Activated CD8-positive, alpha-beta memory T cell treated with anti-CD3 and anti-CD28 coated beads, Interleukin-2, amount 50 U/mL, for 4 hours (primary cell): Measurements from ENCODE around the gene BPIFB2.
A peak's percentile ranks its signal among the peaks of the same experiment; 100 is the strongest.
"Not testable (repeated sequence)": the region's sequence is repeated elsewhere in the genome, so short reads cannot be mapped to it uniquely, and the experiment has no call there.

Experiments
- DNase-seq: peaks from one replicate; pipeline ENCODE4 v3.0.0-alpha.2; 2020

BPIFB2 gene

DNA sequence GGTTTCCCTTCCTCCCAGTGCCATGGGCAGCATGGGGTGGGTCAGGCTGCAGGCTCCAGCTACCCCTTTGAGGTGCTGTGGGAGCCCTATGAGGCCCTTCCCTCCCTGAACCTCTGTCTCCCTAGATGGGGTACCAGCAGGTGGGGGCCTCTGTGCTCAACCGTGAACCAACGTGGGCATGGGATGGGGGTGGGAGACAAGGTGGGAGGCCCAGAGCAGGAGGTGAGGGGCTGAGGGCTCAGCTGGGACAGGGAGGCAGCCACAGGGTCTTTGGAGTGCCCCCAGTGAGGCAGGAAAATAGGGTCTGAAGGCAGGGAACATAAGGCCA is 36.6 kb upstream of the BPIFB2 start:
- no peak for DNase-seq

GRCh38 chr20:32971703-32972161 is 35.8 kb upstream of the BPIFB2 start:
- DNase-seq, result no peak

GRCh38 chr20:32972181-32973076 is 35.1 kb upstream of the BPIFB2 start:
- DNase-seq, result peak; percentile 78

DNA sequence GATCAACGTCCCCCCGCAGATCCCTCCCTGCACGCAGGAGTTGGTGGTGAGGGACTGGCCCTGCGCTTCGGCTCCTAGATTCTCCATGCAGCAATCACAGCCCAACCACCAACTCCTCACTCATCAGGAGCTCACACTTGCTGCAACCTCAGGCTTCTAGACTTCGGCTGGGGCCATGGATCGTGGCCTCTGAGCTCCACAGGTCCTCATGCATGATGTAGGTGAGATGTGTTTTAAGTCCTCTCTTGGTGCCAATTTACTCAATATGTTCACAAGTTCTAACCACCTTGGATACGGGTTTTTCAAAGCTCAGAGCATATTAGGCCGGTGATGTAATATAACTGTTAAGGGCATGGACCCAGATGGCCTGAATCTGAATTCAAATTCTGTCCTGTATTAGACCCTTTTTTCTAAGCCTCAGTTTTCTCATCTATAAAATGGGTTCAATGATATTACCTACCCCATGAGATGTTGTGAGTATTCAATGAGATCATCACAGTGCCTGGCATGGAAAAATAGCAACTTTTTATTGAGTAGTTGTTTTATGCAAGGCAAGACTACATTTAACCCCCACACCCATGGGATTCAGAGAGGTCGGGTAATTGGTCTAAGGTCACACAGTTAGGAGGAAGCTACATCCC is 34.3 kb upstream of the BPIFB2 start:
- DNase-seq, result no peak

- DNase-seq, result not testable (repeated sequence)
Observed at GRCh38 chr20:32974204-32975064, 33.1 kb upstream of the BPIFB2 start.

GRCh38 chr20:32975121-32975520 is 32.4 kb upstream of the BPIFB2 start:
- not testable (repeated sequence) for DNase-seq

DNA sequence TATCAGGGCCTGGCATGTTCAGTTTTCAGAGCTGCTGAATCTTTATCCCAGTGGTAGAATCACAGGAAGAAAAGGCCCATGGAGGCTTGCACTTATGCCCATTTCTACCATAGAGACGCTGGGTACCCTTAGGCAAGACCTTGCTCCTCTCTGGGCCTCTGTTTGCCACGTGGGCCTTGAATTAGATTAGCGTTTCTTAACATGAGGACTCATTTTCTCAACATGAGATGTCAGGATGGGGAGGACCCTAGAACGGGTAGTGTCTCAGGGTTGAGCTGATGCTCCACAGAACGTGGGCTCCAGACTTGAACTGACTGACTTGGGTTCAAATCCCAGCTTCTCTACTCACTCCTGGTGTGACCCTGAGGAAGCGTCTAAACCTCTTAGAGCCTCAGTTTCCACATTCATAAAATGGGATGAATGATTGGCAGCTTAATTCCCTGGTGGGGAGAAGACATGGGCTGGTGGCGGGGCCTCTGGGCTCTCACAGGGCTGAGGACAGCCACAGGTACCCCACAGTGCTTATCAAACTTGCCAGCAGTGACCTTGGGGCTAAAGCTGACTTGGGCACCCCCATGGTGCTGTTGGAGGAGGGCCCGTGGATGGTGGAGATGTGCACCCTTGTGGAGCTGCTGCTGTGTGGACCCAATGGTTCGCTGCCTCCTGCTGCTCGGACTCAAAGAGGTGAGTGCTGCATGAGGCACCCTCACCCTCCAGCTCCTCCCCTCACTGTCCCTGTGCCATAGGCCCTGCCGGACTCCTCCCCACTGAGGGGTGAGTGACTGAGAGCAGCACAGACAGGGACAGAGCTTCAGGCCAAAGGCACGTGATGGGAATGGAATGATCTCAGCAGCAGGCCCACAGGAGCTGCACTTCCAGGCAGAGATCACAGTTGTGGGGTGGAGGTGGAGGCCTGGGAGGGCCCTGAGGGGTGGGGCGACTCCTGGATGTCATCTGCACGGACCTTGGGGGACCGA is 31.5 kb upstream of the BPIFB2 start:
- DNase-seq, result no peak

DNA sequence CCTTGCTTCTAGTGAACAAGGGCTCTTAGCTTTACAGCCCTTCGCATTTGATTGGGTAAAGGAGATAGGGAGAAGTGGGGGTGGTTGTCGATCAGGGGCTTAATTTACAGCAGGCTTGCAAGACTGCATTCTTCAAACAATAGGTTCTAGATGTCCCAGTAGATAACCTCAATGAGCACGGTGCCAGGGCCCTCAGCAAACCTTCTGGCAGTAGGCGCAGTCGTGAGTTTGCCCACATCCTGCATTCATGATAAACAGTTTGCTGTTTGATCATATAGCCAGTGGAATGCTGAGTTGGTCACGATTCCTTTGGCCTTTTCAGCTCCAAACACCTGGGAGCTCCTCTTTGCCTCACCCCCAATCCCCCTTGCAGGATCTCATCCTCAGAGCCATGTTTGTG is 30.8 kb upstream of the BPIFB2 start:
- DNase-seq, result no peak

DNA sequence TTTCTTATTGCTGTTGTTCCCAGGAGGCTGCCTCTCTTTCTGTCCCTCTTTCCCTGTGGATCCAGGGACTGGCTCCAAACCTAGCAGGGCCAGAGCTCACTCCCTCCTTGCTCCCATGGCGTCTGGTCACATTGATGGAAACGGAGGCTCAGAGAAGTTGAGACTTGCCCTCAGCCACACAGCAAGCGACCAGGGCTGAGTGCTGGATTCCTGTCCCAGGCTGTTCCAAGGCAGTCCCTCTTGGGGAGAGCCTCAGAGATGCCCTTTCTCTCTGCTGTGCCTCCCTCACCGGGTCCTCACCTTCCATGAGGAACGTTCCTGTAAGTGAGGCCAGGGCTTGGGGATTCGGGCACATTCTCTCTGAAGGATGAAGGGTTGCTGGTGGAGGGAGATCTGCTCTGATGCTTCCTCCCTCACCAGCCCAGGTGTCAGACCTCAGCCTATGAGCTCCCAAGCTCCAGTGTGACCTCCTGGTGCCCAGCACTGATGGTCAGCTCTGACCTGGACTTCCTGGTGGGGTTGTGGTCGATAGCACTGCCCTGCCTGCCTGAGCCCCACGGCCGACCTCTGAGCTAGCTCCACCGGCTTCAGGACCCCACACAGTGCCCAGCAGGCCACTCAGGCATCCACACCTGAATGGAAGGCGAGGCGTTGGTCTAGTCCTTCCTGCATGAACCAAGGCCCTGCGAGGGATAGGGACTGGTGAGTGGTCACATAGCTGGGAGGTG is 30.1 kb upstream of the BPIFB2 start:
- no peak for DNase-seq

GRCh38 chr20:32978009-32978335 is 29.5 kb upstream of the BPIFB2 start:
- no peak for DNase-seq

DNA sequence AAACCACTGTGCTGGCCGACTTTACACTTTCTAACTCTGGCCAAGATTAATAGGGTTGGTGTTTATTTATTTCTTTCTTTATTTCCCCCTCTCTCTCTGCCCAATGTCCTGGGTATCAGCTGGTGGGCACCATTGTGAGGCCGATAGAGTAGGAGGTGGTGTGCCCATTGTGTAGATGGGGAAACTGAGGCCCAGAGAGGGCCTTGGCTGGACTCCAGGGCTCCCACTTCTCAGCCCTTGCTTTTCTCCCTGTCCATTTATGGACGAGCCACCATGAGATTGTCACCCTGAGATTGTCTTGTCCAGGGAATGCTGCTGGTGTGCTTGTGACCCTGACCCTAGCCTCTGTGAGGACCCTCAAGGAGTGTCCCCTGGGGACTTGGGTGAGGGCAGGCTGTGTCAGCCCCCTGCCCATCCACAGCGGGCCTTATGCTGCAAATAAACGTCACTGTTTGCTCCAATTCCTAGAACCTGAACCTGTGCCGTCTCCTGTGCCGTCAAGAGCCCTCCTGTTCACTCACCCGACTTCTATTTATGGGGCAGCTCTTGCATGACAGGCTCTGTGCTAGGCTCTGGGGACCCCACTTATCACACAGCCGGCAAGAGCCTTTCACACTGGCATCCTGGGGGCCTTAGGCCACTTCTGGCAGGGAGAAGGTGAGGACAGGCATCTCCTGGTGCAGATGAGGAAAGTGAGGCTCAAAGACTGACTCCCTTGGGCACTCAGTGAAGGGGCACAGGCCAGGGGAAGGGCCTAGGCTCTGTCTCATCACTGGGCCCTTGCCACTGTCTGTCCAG is 28.1 kb upstream of the BPIFB2 start:
- DNase-seq, result no peak

DNA sequence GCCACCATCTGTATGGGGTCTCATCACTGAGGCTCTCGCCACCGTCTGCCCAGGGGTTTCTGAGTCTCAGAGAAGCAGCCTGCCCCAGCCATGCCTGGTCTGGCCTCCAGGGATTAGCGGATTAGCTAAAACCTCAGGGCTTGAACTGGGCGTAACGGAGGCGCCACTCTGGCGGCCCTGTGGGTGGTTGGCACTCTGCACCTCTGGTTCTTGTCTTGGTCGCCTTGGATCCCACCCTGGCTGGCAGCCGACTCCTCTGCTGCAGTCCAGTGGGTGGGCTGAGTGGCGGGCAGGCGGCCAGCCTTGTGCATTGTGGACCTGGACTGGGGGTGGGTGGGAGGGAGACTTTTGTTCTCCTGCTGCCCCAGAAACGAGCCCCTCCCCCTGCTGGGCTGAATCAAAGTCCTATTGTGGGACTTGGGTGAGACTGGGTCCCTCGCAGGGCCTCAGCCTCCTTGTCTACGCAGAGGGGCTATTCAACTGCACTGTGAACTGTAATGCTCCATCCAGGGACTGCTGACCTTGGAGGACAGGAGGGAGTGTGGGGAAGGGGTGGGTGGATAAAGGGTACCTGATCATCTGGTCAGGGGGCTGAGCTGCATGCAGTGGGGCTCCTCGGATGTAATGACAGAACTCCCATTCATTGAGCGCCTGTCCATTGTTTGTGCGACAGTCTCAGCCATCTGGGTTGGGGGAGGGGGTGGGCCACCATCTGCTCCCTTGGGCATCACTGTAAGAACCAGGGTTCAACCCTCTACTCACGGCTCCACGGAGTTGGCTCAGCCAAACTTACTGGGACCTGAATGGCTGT is 27.2 kb upstream of the BPIFB2 start:
- DNase-seq, result no peak

- no peak for DNase-seq
Observed at GRCh38 chr20:32980990-32981389, 26.5 kb upstream of the BPIFB2 start.

- no peak for DNase-seq
Observed at GRCh38 chr20:32982617-32983458, 24.7 kb upstream of the BPIFB2 start.

DNA sequence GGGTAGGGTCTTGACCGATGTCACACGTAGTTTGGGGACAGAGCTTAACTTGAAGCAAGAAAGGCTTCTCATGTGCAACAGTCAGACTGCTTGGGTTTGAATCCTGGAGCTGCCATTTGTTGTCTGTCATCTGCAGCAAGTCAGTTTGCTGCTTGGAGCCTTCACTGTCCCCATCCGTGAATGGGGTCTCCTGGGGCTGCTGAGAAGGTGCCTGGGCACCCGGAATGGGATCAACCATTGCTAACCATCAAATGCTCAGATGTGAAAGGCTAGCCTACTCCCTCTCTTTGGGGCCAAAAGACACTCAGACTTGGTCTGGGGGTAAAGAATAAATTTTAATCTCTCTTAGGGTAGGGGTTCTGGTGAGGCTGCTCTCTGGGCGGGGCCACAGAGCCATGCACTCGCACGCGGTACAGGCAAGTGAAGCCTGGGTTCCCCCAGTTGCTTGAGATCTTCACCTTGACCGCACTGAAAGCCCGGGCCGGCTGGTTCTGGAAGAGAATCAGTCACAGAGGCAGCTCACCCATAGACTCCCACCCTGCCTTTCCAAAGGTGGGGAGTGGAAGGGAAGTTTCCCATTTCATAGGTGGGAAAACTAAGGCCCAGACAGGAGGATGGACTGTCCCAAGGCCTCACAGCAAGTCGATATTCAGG is 23.9 kb upstream of the BPIFB2 start:
- DNase-seq, result no peak

DNA sequence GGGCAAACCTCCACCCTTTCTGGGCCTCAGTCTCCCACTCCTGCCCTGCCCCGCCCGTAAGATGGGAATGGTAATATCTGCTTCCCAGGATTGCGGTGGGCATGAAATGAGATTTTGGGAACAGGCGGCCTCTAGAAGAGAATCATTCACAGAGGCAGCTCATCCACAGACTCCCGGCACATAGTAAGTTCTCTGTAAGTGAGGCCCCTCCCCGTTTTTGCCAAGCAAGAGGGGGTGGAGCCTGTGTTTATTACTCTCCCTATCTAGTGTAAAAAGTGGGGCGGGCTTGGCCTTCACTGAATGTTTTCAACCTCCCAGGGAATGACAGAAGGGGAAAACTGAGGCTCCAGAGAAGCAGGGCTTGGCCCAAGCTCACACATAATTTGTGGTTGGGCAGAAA is 23.3 kb upstream of the BPIFB2 start:
- no peak for DNase-seq

- no peak for DNase-seq
Observed at GRCh38 chr20:32984631-32985354, 22.7 kb upstream of the BPIFB2 start.

DNA sequence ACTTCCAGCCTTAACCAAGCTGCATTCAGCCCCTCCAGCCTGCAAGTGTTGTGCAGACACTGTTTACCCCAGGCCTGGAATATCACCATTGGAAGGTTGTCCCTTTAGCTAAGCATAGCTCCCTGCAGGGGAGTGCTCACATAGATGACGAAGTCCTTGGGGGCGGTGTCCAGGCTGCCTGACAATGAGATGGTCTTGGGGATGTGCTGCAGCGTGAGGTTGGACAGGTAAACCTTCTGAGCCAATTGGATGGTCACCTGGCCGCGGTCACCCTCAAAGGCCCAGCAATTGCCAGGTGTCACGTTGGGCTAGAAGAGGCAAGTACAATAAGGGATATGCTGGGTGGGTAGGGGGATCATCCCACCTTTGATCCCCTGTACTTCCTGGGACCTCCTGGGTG is 21.9 kb upstream of the BPIFB2 start:
- no peak for DNase-seq
